A549 treated with CORT108297 at 1 μM for 4 hours (cell line): ENCODE results near the gene DYRK4. TPM values are rescaled to one million over a fixed set of nuclear protein-coding genes. Genes with fewer than 3 reads are reported as not detected.

Source experiments
- total RNA-seq: library from RNA; stranded (reverse); fragments of 200-300 nt; extraction: Qiagen RNA extraction; gene quantifications from 5 replicates; pipeline ENCODE4 v1.2.3, GENCODE V29; 2022

DYRK4 gene
- total RNA-seq: 40.3 to 47.4 TPM (median 46.8 TPM) in 5 replicates

GRCh38 chr12:4562034-4562657, at the start of gene DYRK4:
DYRK4 (plus strand) TSS chr12:4562208; CDS start chr12:4562246, 38 bp downstream.

GRCh38 chr12:4538207-4539160, 23.5 kb upstream of the DYRK4 start, which contains the start of gene RAD51AP1:
RAD51AP1 (plus strand) TSS chr12:4538890; CDS start chr12:4538940, 50 bp downstream.

GRCh38 chr12:4648501-4649357, 86.7 kb downstream of the DYRK4 start, which contains the start of the genes AKAP3 and NDUFA9:
AKAP3 (minus strand) TSS chr12:4649051; CDS start chr12:4638196, 10,855 bp downstream.
NDUFA9 (plus strand) TSS chr12:4649114; CDS start chr12:4649127, 13 bp downstream.

Other genes starting within 250 kb of the DYRK4 start
- gene TIGAR, start 241.0 kb upstream of the DYRK4 start, total RNA-seq: 36.6 to 44.1 TPM (median 42.9 TPM) in 5 replicates
- not detected in 5 replicates for gene FGF23, start 182.5 kb upstream of the DYRK4 start, total RNA-seq
- gene FGF6, start 116.4 kb upstream of the DYRK4 start, total RNA-seq: not detected in 5 replicates
- gene RAD51AP1, start 23.3 kb upstream of the DYRK4 start, total RNA-seq: 16.1 to 26.9 TPM (median 18.7 TPM) in 5 replicates
- 0.07 to 0.36 TPM (median 0.18 TPM) in 5 replicates for gene AKAP3, start 86.8 kb downstream of the DYRK4 start, total RNA-seq
- gene NDUFA9, start 86.9 kb downstream of the DYRK4 start, total RNA-seq: 112 to 125 TPM (median 116 TPM) in 5 replicates
- not detected in 5 replicates for gene GALNT8, start 158.2 kb downstream of the DYRK4 start, total RNA-seq